C4-2B (cell line): Measurements from ENCODE around the gene NEDD4L.

Experiments used
- CTCF ChIP-seq: fragments of 450-650 bp; conservative IDR thresholded peaks from 2 replicates; pipeline ENCODE4 v1.5.1; 2017; ENCODE audit warnings: mild to moderate bottlenecking
- ZFX ChIP-seq: fragments of 450-650 bp; IDR thresholded peaks from 2 replicates; pipeline ENCODE4 v1.6.1; 2017

GRCh38 chr18:57998461-57998860 lies 45.6 kb upstream of the NEDD4L start:
- TF ChIP-seq CTCF (no peak), ZFX (no peak)
